SK-N-SH treated with all-trans-retinoic acid at 6 μM for 48 hours (cell line): ENCODE measurements around the gene XIRP2.

ENCODE experiments used
- CREB5 ChIP-seq: fragments of 250-450 bp; sonication (Bioruptor Pico); IDR thresholded peaks from 2 replicates; pipeline ENCODE4 v1.5.1; 2020; ENCODE audit warnings: low read depth, mild to moderate bottlenecking, moderate library complexity
- ZC3H10 ChIP-seq: fragments of 250-450 bp; sonication (Bioruptor Pico); IDR thresholded peaks from 2 replicates; pipeline ENCODE4 v1.5.1; 2021; ENCODE audit warnings: mild to moderate bottlenecking, moderate library complexity

- TF ChIP-seq ZC3H10 (CRISPR knock-in tag) (no peak), CREB5 (CRISPR knock-in tag) (no peak)
Measured at GRCh38 chr2:166957686-166958085, 69.4 kb downstream of the XIRP2 start.
